Astrocyte (in vitro differentiated cells and primary cell): ENCODE data around the gene POP5.

Experiments
- EZH2 ChIP-seq: IDR thresholded peaks from 2 replicates; pipeline ENCODE4 v1.6.1; 2012; ENCODE audit warnings: mild to moderate bottlenecking, low read length, inconsistent platforms; ENCODE audit not compliant: insufficient read depth
- TF ChIP-seq, protein P1 (sequence below): IDR thresholded peaks from 2 replicates; pipeline ENCODE4 v1.5.1; 2011; ENCODE audit warnings: low read depth, mild to moderate bottlenecking, inconsistent platforms, low read length, moderate library complexity; ENCODE audit not compliant: insufficient read depth

DNA sequence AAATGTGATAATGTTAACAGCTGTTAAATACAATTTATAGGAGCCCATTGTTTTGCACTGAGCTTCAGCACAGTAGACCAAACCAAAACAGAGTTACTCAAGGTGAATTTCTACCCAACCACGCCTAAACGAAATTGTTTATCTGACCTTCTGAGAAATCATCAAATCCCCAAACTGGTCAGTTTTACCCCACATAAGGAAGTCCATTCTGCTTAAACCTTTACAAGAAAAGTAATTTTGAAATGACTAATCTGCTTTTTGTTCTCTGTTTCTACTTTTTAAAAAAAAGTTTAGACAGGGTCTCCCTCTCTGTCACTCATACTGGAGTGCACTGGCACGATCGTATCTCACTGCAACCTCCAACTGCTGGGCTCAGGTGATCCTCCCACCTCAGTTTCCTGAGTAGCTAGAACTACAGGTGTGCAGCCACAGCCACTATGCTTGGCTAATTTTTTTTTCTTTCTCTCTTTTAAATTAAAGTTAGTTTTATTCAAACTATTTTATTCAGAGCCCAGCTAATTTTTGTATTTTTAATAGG lies 48.4 kb downstream of the POP5 start:
- TF ChIP-seq, protein P1, sequence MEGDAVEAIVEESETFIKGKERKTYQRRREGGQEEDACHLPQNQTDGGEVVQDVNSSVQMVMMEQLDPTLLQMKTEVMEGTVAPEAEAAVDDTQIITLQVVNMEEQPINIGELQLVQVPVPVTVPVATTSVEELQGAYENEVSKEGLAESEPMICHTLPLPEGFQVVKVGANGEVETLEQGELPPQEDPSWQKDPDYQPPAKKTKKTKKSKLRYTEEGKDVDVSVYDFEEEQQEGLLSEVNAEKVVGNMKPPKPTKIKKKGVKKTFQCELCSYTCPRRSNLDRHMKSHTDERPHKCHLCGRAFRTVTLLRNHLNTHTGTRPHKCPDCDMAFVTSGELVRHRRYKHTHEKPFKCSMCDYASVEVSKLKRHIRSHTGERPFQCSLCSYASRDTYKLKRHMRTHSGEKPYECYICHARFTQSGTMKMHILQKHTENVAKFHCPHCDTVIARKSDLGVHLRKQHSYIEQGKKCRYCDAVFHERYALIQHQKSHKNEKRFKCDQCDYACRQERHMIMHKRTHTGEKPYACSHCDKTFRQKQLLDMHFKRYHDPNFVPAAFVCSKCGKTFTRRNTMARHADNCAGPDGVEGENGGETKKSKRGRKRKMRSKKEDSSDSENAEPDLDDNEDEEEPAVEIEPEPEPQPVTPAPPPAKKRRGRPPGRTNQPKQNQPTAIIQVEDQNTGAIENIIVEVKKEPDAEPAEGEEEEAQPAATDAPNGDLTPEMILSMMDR = no peak
- no peak for TF ChIP-seq EZH2
